NAMALWA (cell line): ENCODE results near the gene ZMYND12.

Source experiments
- DNase-seq: peaks from one replicate; pipeline ENCODE4 v3.0.0-alpha.2; 2015; ENCODE audit warnings: low spot score

ZMYND12 gene

GRCh38 chr1:42392255-42392654 is 63.6 kb downstream of the ZMYND12 start:
- no peak for DNase-seq

GRCh38 chr1:42386051-42386450 is 69.8 kb downstream of the ZMYND12 start:
- DNase-seq, result no peak

- DNase-seq, result no peak
Observed at GRCh38 chr1:42385283-42385682, 70.5 kb downstream of the ZMYND12 start.

GRCh38 chr1:42381280-42381673 is 74.5 kb downstream of the ZMYND12 start:
- DNase-seq, result no peak

- DNase-seq, result no peak
Observed at GRCh38 chr1:42380586-42381279, 75.1 kb downstream of the ZMYND12 start, which contains the start of gene RIMKLA. RIMKLA (plus strand) TSS chr1:42380792; CDS start chr1:42380935, 143 bp downstream.
